GM21526 (cell line): ENCODE results near the gene TSPAN5.

ENCODE experiments used
- ATAC-seq: cut with Tn5 transposase; IDR thresholded peaks from one replicate; pipeline ENCODE4 v1.9.1; 2021; ENCODE audit warnings: moderate library complexity; ENCODE audit not compliant: unreplicated experiment, low FRiP score

Gene TSPAN5

GRCh38 chr4:98623126-98623802 lies 35.1 kb downstream of the TSPAN5 start:
- no peak for ATAC-seq

- ATAC-seq: no peak
Observed at GRCh38 chr4:98620087-98620784, 38.2 kb downstream of the TSPAN5 start.

GRCh38 chr4:98619180-98619579 lies 39.2 kb downstream of the TSPAN5 start:
- no peak for ATAC-seq

GRCh38 chr4:98618680-98619079 lies 39.7 kb downstream of the TSPAN5 start:
- ATAC-seq: no peak

- no peak for ATAC-seq
Observed at GRCh38 chr4:98617358-98618047, 40.9 kb downstream of the TSPAN5 start.

- ATAC-seq: no peak
Observed at GRCh38 chr4:98615991-98616390, 42.4 kb downstream of the TSPAN5 start.

- ATAC-seq: no peak
Observed at GRCh38 chr4:98614662-98615061, 43.7 kb downstream of the TSPAN5 start.

GRCh38 chr4:98614094-98614493 lies 44.3 kb downstream of the TSPAN5 start:
- no peak for ATAC-seq

GRCh38 chr4:98613453-98614075 lies 44.8 kb downstream of the TSPAN5 start:
- ATAC-seq: no peak

GRCh38 chr4:98612318-98613250 lies 45.8 kb downstream of the TSPAN5 start:
- no peak for ATAC-seq

- ATAC-seq: no peak
Observed at GRCh38 chr4:98611677-98612317, 46.6 kb downstream of the TSPAN5 start.

GRCh38 chr4:98610926-98611676 lies 47.3 kb downstream of the TSPAN5 start:
- no peak for ATAC-seq

- ATAC-seq: no peak
Observed at GRCh38 chr4:98610431-98610830, 48.0 kb downstream of the TSPAN5 start.

- no peak for ATAC-seq
Observed at GRCh38 chr4:98609934-98610333, 48.5 kb downstream of the TSPAN5 start.

GRCh38 chr4:98608356-98608755 lies 50.1 kb downstream of the TSPAN5 start:
- ATAC-seq: no peak

- ATAC-seq: no peak
Observed at GRCh38 chr4:98606894-98607293, 51.5 kb downstream of the TSPAN5 start.

GRCh38 chr4:98605216-98605615 lies 53.2 kb downstream of the TSPAN5 start:
- ATAC-seq: no peak

- no peak for ATAC-seq
Observed at GRCh38 chr4:98604723-98605122, 53.7 kb downstream of the TSPAN5 start.
